Esophagus muscularis mucosa (tissue), 4 donors: ENCODE results near the gene RHD. TPM values are rescaled to one million over a fixed set of nuclear protein-coding genes. Genes with fewer than 3 reads are reported as not detected.

Source experiments
- DNase-seq: peaks from one replicate; pipeline ENCODE4 v3.0.0-alpha.2; 2017; ENCODE audit errors: extremely low spot score
- H3K27ac ChIP-seq, 4 donors: fragments of 200-600 bp; sonication (generic); replicated peaks in 1 of 4; 1 replicate in 3 of 4; 2 replicates in 1 of 4; pipeline ENCODE4 v1.5.1; 2016 to 2019; ENCODE audit warnings: mild to moderate bottlenecking in 1 of 4
- H3K27me3 ChIP-seq, 4 donors: fragments of 200-600 bp; sonication (generic); one replicate each; pipeline versions ENCODE4 v1.5.1 to v1.6.0; 2016 to 2019
- H3K36me3 ChIP-seq, 4 donors: fragments of 200-600 bp; sonication (generic); one replicate each; pipeline ENCODE4 v1.5.1; 2016 to 2019
- H3K4me1 ChIP-seq, 4 donors: fragments of 200-600 bp; sonication (generic); one replicate each; pipeline ENCODE4 v1.5.1; 2016 to 2019
- H3K4me3 ChIP-seq, 4 donors: fragments of 200-600 bp; sonication (generic); 1 replicate in 2 of 4; 2 replicates in 2 of 4; pipeline ENCODE4 v1.5.1; 2016 to 2019; ENCODE audit warnings: mild to moderate bottlenecking in 4 of 4, moderate library complexity in 1 of 4
- H3K9me3 ChIP-seq, 4 donors: fragments of 200-600 bp; sonication (generic); 1 replicate in 3 of 4; 2 replicates in 1 of 4; pipeline ENCODE4 v1.5.1; 2016 to 2019
- CTCF ChIP-seq, 3 experiments: fragments of 200-600 bp in 2 of 3; fragments of 450-650 bp in 1 of 3; sonication (generic) in 2 of 3; IDR thresholded peaks; one replicate each; pipeline ENCODE4 v1.5.1; 2017 to 2019; ENCODE audit warnings: antibody characterized with exemption in 3 of 3, mild to moderate bottlenecking in 2 of 3, moderate library complexity in 1 of 3
- EP300 ChIP-seq: sonication (generic); formaldehyde crosslinking; IDR thresholded peaks from one replicate; pipeline ENCODE4 v1.6.1; 2017; ENCODE audit warnings: antibody characterized with exemption
- POLR2A ChIP-seq: fragments of 450-650 bp; IDR thresholded peaks from one replicate; pipeline ENCODE4 v1.6.1; 2017; ENCODE audit warnings: antibody characterized with exemption, moderate library complexity, mild to moderate bottlenecking, low read depth
- POLR2AphosphoS5 ChIP-seq, 2 donors: sonication (generic); formaldehyde crosslinking; IDR thresholded peaks; one replicate each; pipeline ENCODE4 v1.6.1; 2017; ENCODE audit warnings: antibody characterized with exemption in 2 of 2
- WGBS: methylation state at CpG from one replicate; pipeline ENCODE4 v1.1.5; 2018; 5-methylcytosine and 5-hydroxymethylcytosine counted together
- intact Hi-C: fragments of 100-400 bp; cut with DNase I; formaldehyde crosslinking; loops from one replicate; pipeline ENCODE4 v1.15.1; 2023
- total RNA-seq, 4 donors: library from RNA; depleted of rRNA; stranded (reverse); fragments of >200 nt; gene quantifications; one replicate each; pipeline versions ENCODE4 v1.1.0 to v1.2.1, GENCODE V29; 2016

Gene RHD
- total RNA-seq, 4 donors from 2014 or later = not detected

GRCh38 chr1:25343872-25344271, 71.6 kb downstream of the RHD start:
- intact Hi-C loops = no loop called here
- no peak for TF ChIP-seq EP300
- no peak for TF ChIP-seq CTCF (IDR thresholded peaks at IDR 0.05)
- TF ChIP-seq POLR2AphosphoS5 (IDR thresholded peaks at IDR 0.05) = no peak
- no peak for TF ChIP-seq POLR2A
- DNase-seq = no peak

GRCh38 chr1:25347556-25347955, 75.2 kb downstream of the RHD start:
- intact Hi-C loops = no loop called here
- peaks cover 10 to 73% (median 47%) of the 10 kb centered on the region in 4 donors for H3K36me3 ChIP-seq
- 85% methylated on average over 2 of the region's 2 CpGs for WGBS

More at GRCh38 chr1:25343872-25344271, 71.6 kb downstream of the RHD start:
- no peaks in the 10 kb centered on the region for H3K27me3 ChIP-seq
- H3K27ac ChIP-seq = no peak overlapping the region
- peaks cover 18 to 31% (median 29%) of the 10 kb centered on the region in 4 donors for H3K4me1 ChIP-seq
- H3K9me3 ChIP-seq = no peaks in the 10 kb centered on the region
- peaks cover 5 to 60% (median 33%) of the 10 kb centered on the region in 4 donors for H3K36me3 ChIP-seq
- H3K4me3 ChIP-seq = no peak overlapping the region
- 78% methylated on average over 4 of the region's 4 CpGs for WGBS

GRCh38 chr1:25349606-25350005, 77.3 kb downstream of the RHD start:
- intact Hi-C loops = no loop called here
- TF ChIP-seq CTCF (IDR thresholded peaks at IDR 0.05) (no peak), EP300 (no peak), POLR2AphosphoS5 (IDR thresholded peaks at IDR 0.05) (no peak), POLR2A (no peak)
- no peak overlapping the region for H3K4me3 ChIP-seq
- H3K9me3 ChIP-seq = no peaks in the 10 kb centered on the region
- peaks cover 22 to 79% (median 57%) of the 10 kb centered on the region in 4 donors for H3K36me3 ChIP-seq
- H3K4me1 ChIP-seq = peaks cover 0 to 8% (median 4%) of the 10 kb centered on the region in 4 donors
- no peaks in the 10 kb centered on the region for H3K27me3 ChIP-seq
- no peak for DNase-seq
- no peak overlapping the region for H3K27ac ChIP-seq
- WGBS = 95% methylated on average over 3 of the region's 3 CpGs

More at GRCh38 chr1:25347556-25347955, 75.2 kb downstream of the RHD start:
- no peaks in the 10 kb centered on the region for H3K27me3 ChIP-seq
- no peaks in the 10 kb centered on the region for H3K9me3 ChIP-seq
- no peak for DNase-seq
- H3K4me3 ChIP-seq = no peak overlapping the region
- peaks cover 0 to 8% (median 4%) of the 10 kb centered on the region in 4 donors for H3K4me1 ChIP-seq
- TF ChIP-seq POLR2A (no peak), CTCF (IDR thresholded peaks at IDR 0.05) (no peak), POLR2AphosphoS5 (IDR thresholded peaks at IDR 0.05) (no peak), EP300 (no peak)
- H3K27ac ChIP-seq = no peak overlapping the region

- no peak overlapping the region for H3K27ac ChIP-seq
- H3K27me3 ChIP-seq = no peaks in the 10 kb centered on the region
- 79% methylated on average over 6 of the region's 6 CpGs for WGBS
- H3K4me1 ChIP-seq = peaks cover 0 to 6% (median under 1%) of the 10 kb centered on the region in 4 donors
- intact Hi-C loops = no loop called here
- H3K36me3 ChIP-seq = peaks cover 30 to 96% (median 76%) of the 10 kb centered on the region in 4 donors
- no peak overlapping the region for H3K4me3 ChIP-seq
- no peak for TF ChIP-seq EP300
- H3K9me3 ChIP-seq = no peaks in the 10 kb centered on the region
- no peak for DNase-seq
Measured at GRCh38 chr1:25355841-25356395, 83.6 kb downstream of the RHD start.

- intact Hi-C loops = no loop called here
- no peaks in the 10 kb centered on the region for H3K27me3 ChIP-seq
- peaks cover 0 to 6% (median under 1%) of the 10 kb centered on the region in 4 donors for H3K4me1 ChIP-seq
- H3K36me3 ChIP-seq = peaks cover 30 to 99% (median 81%) of the 10 kb centered on the region in 4 donors
- TF ChIP-seq POLR2A (no peak), EP300 (no peak), POLR2AphosphoS5 (IDR thresholded peaks at IDR 0.05) (no peak), CTCF (IDR thresholded peaks at IDR 0.05) (no peak)
- H3K4me3 ChIP-seq = no peak overlapping the region
- no peak for DNase-seq
- H3K9me3 ChIP-seq = no peaks in the 10 kb centered on the region
- H3K27ac ChIP-seq = no peak overlapping the region
Measured at GRCh38 chr1:25356441-25356840, 84.1 kb downstream of the RHD start.
